GM12878 (cell line): ENCODE results near the gene NKD1. TPM values are rescaled to one million over a fixed set of nuclear protein-coding genes. Genes with fewer than 3 reads are reported as not detected.

ENCODE experiments used
- ATAC-seq: fragments of 200-7000 bp; cut with Tn5 transposase; 3 replicates; pipeline ENCODE4 v1.9.1; 2020; ENCODE audit warnings: mild to moderate bottlenecking, moderate library complexity
- BruUV-seq: library from RNA; stranded (reverse); fragments of 400-500 nt; replicated peaks from 2 replicates; lab custom pipeline; 2021; lab: Mats Ljungman, UMichigan
- CTCF ChIA-PET: fragments of 300-600 bp; sonication (Branson Sonifier 250); formaldehyde crosslinking; extraction: SDS; loops from one replicate; lab custom pipeline; 2021; ENCODE audit warnings: inconsistent platforms; lab: Yijun Ruan, JAX
- POLR2A ChIA-PET: fragments of 350-600 bp; formaldehyde crosslinking; extraction: SDS; loops from one replicate; lab custom pipeline; 2021; ENCODE audit warnings: inconsistent platforms; lab: Charles Lee
- RAD21 ChIA-PET: fragments of 300-600 bp; sonication (Branson Sonifier 250); formaldehyde crosslinking; loops from one replicate; lab custom pipeline; 2023; ENCODE audit warnings: antibody characterized with exemption; ENCODE audit not compliant: unreplicated experiment; lab: Charles Lee
- SMC1A ChIA-PET: fragments of 300-600 bp; sonication (Branson Sonifier 250); formaldehyde crosslinking; loops from one replicate; lab custom pipeline; 2023; ENCODE audit not compliant: unreplicated experiment, uncharacterized antibody; lab: Charles Lee
- DNase-seq: peaks from one replicate; pipeline ENCODE4 v3.0.0-alpha.2; 2011; ENCODE audit warnings: low read depth, low spot score
- FAIRE-seq: peaks from 3 replicates; lab custom pipeline; 2011; peaks lifted over from hg19 to GRCh38; lab: Jason Lieb, UNC
- H2AFZ ChIP-seq: 2 replicates; pipeline ENCODE4 v1.6.0; 2011; ENCODE audit warnings: low read depth, low read length, control low read depth; ENCODE audit not compliant: control insufficient read depth
- H3K27ac ChIP-seq: 2 replicates; pipeline ENCODE4 v1.5.1; 2011; ENCODE audit warnings: control low read depth; ENCODE audit not compliant: control insufficient read depth, insufficient read depth
- H3K27me3 ChIP-seq, 2 experiments: replicated peaks in 1 of 2; 2 replicates each; pipeline versions ENCODE4 v1.6.0 to v1.6.1; 2011; ENCODE audit warnings: low read length in 1 of 2; ENCODE audit not compliant: control insufficient read depth in 2 of 2, insufficient read depth in 2 of 2
- H3K36me3 ChIP-seq, 2 experiments: 2 replicates each; pipeline ENCODE4 v1.5.1; 2011; ENCODE audit warnings: low read length in 1 of 2; ENCODE audit not compliant: control insufficient read depth in 2 of 2, insufficient read depth in 2 of 2
- H3K4me1 ChIP-seq: 2 replicates; pipeline ENCODE4 v1.6.1; 2011; ENCODE audit warnings: mild to moderate bottlenecking, low read length, moderate library complexity, mixed read lengths; ENCODE audit not compliant: control insufficient read depth, insufficient read depth
- H3K4me2 ChIP-seq: 2 replicates; pipeline ENCODE4 v1.6.0; 2011; ENCODE audit warnings: control low read depth; ENCODE audit not compliant: control insufficient read depth, insufficient read depth
- H3K4me3 ChIP-seq: fragments of 200-600 bp; sonication (generic); 2 replicates; pipeline ENCODE4 v1.5.1; 2016
- H3K79me2 ChIP-seq: 2 replicates; pipeline ENCODE4 v1.6.0; 2011; ENCODE audit warnings: low read length; ENCODE audit not compliant: control insufficient read depth, insufficient read depth
- H3K9ac ChIP-seq: 2 replicates; pipeline ENCODE4 v1.8.0; 2011; ENCODE audit warnings: low read length, control low read depth, mixed read lengths; ENCODE audit not compliant: control insufficient read depth, insufficient read depth
- H3K9me3 ChIP-seq: replicated peaks from 3 replicates; pipeline ENCODE4 v1.5.1; 2011; ENCODE audit warnings: mild to moderate bottlenecking, low read length; ENCODE audit not compliant: control insufficient read depth, insufficient read depth
- H4K20me1 ChIP-seq: 2 replicates; pipeline ENCODE4 v1.6.0; 2011; ENCODE audit not compliant: control insufficient read depth, insufficient read depth
- BHLHE40 ChIP-seq, 2 experiments: fragments of 450-650 bp in 1 of 2; IDR thresholded peaks; 2 replicates each; pipeline ENCODE4 v1.6.1; 2011 to 2017; ENCODE audit warnings: low read depth in 2 of 2, borderline replicate concordance in 1 of 2, improper control_type of control experiment in 1 of 2, low read length in 1 of 2, mild to moderate bottlenecking in 1 of 2
- CREB1 ChIP-seq: IDR thresholded peaks from 2 replicates; pipeline ENCODE4 v1.6.1; 2012; ENCODE audit warnings: low read depth, mild to moderate bottlenecking, inconsistent platforms
- GABPA ChIP-seq: IDR thresholded peaks from 2 replicates; pipeline ENCODE4 v1.6.1; 2014; ENCODE audit warnings: antibody characterized with exemption, low read depth, mild to moderate bottlenecking, inconsistent platforms
- HDGF ChIP-seq: fragments of 450-650 bp; IDR thresholded peaks from 2 replicates; pipeline ENCODE4 v1.6.1; 2016; ENCODE audit warnings: antibody characterized with exemption
- NFXL1 ChIP-seq: fragments of 450-650 bp; IDR thresholded peaks from 2 replicates; pipeline ENCODE4 v1.6.1; 2017; ENCODE audit warnings: antibody characterized with exemption, mild to moderate bottlenecking, borderline replicate concordance
- NFYA ChIP-seq: IDR thresholded peaks from 2 replicates; pipeline ENCODE4 v1.6.1; 2011; ENCODE audit warnings: low read depth, mild to moderate bottlenecking, low read length, improper control_type of control experiment, borderline replicate concordance
- PML ChIP-seq: IDR thresholded peaks from 2 replicates; pipeline ENCODE4 v1.6.1; 2012; ENCODE audit warnings: low read length, inconsistent platforms
- RB1 ChIP-seq: fragments of 450-650 bp; formaldehyde crosslinking; IDR thresholded peaks from 2 replicates; pipeline ENCODE4 v1.6.1; 2017; ENCODE audit warnings: mild to moderate bottlenecking, borderline replicate concordance
- RUNX3 ChIP-seq: IDR thresholded peaks from 2 replicates; pipeline ENCODE4 v1.6.1; 2012; ENCODE audit warnings: low read length, inconsistent platforms
- SUPT20H ChIP-seq: IDR thresholded peaks from 2 replicates; pipeline ENCODE4 v1.6.1; 2011; ENCODE audit warnings: low read depth, mild to moderate bottlenecking, low read length, moderate library complexity, borderline replicate concordance; ENCODE audit not compliant: control insufficient read depth
- ZNF207 ChIP-seq: fragments of 450-650 bp; IDR thresholded peaks from 2 replicates; pipeline ENCODE4 v1.6.1; 2014; ENCODE audit warnings: antibody characterized with exemption, mild to moderate bottlenecking, borderline replicate concordance
- WGBS: methylation state at CpG from one replicate; pipeline ENCODE4 v1.1.6; 2016; ENCODE audit warnings: low lambda C conversion rate; ENCODE audit not compliant: insufficient replicate concordance, insufficient coverage; ENCODE audit errors: missing lambda C conversion rate; 5-methylcytosine and 5-hydroxymethylcytosine counted together
- in situ Hi-C: fragments of 300-500 bp; cut with MboI; formaldehyde crosslinking; loops from 9 replicates; pipeline ENCODE4 v1.14.3; 2018; ENCODE audit warnings: mixed read lengths
- intact Hi-C: fragments of 100-400 bp; cut with micrococcal nuclease; formaldehyde crosslinking; loops from one replicate; pipeline ENCODE4 v1.14.2; 2022; ENCODE audit not compliant: unreplicated experiment
- polyA plus RNA-seq, 11 experiments: library from polyadenylated mRNA; depleted of rRNA in 4 of 11; unstranded in 6 of 11; stranded (reverse) in 5 of 11; fragments of >200 nt; fragmentation: Nextera tagmentation in 4 of 11; fragmentation: Illumina TruSeq in 1 of 11; extraction: Ambion mirVana in 4 of 11; extraction: Trizol in 1 of 11; gene quantifications; 1 replicate in 1 of 11; 2 replicates in 10 of 11; pipeline versions ENCODE4 v1.2.1 to v1.2.3, GENCODE V29; 2011 to 2016; ENCODE audit warnings: inconsistent platforms in 2 of 11, missing spikeins in 2 of 11, low read depth in 1 of 11
- total RNA-seq, 4 experiments: library from RNA; depleted of rRNA in 3 of 4; stranded (reverse); fragments of >200 nt in 3 of 4; fragmentation: Illumina TruSeq in 1 of 4; extraction: Trizol in 1 of 4; gene quantifications; 2 replicates each; pipeline versions ENCODE4 v1.2.1 to v1.2.3, GENCODE V29; 2013 to 2021
- TF ChIP-seq, protein P1 (sequence below): IDR thresholded peaks from 2 replicates; pipeline ENCODE4 v1.6.1; 2011; ENCODE audit warnings: borderline replicate concordance, low read depth, mild to moderate bottlenecking, moderate library complexity, mixed read lengths, low read length; ENCODE audit not compliant: insufficient read depth; ENCODE audit errors: extremely low read length
- TF ChIP-seq, protein P2 (sequence below): IDR thresholded peaks from 2 replicates; pipeline ENCODE4 v1.6.1; 2012; ENCODE audit warnings: mild to moderate bottlenecking, low read depth, low read length
- TF ChIP-seq, protein P3 (sequence below), 3 experiments: IDR thresholded peaks in 2 of 3; conservative IDR thresholded peaks in 1 of 3; 2 replicates each; pipeline ENCODE4 v1.5.1; 2011; ENCODE audit warnings: low read depth in 3 of 3, low read length in 3 of 3, mild to moderate bottlenecking in 3 of 3, control low read depth in 2 of 3, moderate library complexity in 2 of 3, inconsistent platforms in 1 of 3, mixed read lengths in 1 of 3; ENCODE audit not compliant: control insufficient read depth in 2 of 3, insufficient read depth in 1 of 3; ENCODE audit errors: extremely low read depth in 1 of 3

Gene NKD1
- total and polyA plus RNA-seq, 10 of the 15 experiments (the other 5 are each of a cell fraction or from before 2014, with no cell fraction given) = under 0.01 to 0.49 (median 0.04) TPM; not detected in 2

DNA sequence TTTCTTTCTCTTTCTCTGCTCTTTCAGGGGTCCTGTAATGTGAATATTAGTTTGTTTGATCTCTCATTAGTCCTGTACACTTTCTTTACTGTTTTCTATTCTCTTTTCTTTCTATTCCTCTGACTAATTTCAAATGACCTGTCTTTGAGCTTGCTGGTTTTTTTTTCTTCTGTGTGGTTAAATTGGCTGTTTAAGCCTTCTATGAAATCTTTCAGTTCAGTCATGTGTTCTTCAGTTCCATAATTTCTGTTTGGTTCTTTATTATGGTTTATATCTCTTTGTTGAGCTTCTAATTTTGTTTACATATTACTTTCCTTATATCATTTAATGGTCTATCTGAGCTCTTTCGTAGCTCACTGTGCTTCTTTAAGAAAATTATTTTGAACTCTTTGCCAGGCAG lies 31.3 kb upstream of the NKD1 start:
- intact Hi-C loops (no loop called here), in situ Hi-C loops (no loop called here)
- CTCF ChIA-PET = interaction anchor here (1.0 to 1.8 kb wide), 2 partner anchors 147 to 289 kb away, joined by 3 to 7 read pairs; no protein-coding TSS in a partner anchor
- POLR2A ChIA-PET = no interaction called here
- H3K27ac ChIP-seq = no peak overlapping the region
- FAIRE-seq (no peak), ATAC-seq (no peak), DNase-seq (no peak)
- H3K9me3 ChIP-seq = peaks cover 1% of the 10 kb centered on the region; the same call in 1 of the 3 replicates
- SMC1A ChIA-PET = no interaction called here
- no peaks in the 10 kb centered on the region; a peak in 1 of 4 replicates for H3K27me3 ChIP-seq
- no peaks in the 10 kb centered on the region for H4K20me1 ChIP-seq
- RAD21 ChIA-PET = no interaction called here
- no peak overlapping the region for H3K4me3 ChIP-seq
- no peak overlapping the region for H2AFZ ChIP-seq
- H3K79me2 ChIP-seq = no peaks in the 10 kb centered on the region
- BruUV-seq = no TSS peak
- H3K9ac ChIP-seq = no peak overlapping the region
- WGBS = 27% methylated on average over 1 of the region's 1 CpG
- no peaks in the 10 kb centered on the region for H3K4me1 ChIP-seq
- no peak overlapping the region for H3K4me2 ChIP-seq
- H3K36me3 ChIP-seq = no peaks in the 10 kb centered on the region
- TF ChIP-seq, protein P1, sequence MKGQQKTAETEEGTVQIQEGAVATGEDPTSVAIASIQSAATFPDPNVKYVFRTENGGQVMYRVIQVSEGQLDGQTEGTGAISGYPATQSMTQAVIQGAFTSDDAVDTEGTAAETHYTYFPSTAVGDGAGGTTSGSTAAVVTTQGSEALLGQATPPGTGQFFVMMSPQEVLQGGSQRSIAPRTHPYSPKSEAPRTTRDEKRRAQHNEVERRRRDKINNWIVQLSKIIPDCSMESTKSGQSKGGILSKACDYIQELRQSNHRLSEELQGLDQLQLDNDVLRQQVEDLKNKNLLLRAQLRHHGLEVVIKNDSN = no peak
- TF ChIP-seq ZNF207 = no peak
- no peak for TF ChIP-seq SUPT20H
- no peak for TF ChIP-seq PML
- TF ChIP-seq NFYA = no peak
- TF ChIP-seq BHLHE40 (IDR thresholded peaks at IDR 0.05; ENCODE audit: borderline replicate concordance in 1 of 2, low read depth in 2 of 2, low read length in 1 of 2) = no peak
- TF ChIP-seq NFXL1 = no peak
- TF ChIP-seq HDGF = no peak
- no peak for TF ChIP-seq GABPA
- no peak for TF ChIP-seq RB1
- TF ChIP-seq, protein P2, sequence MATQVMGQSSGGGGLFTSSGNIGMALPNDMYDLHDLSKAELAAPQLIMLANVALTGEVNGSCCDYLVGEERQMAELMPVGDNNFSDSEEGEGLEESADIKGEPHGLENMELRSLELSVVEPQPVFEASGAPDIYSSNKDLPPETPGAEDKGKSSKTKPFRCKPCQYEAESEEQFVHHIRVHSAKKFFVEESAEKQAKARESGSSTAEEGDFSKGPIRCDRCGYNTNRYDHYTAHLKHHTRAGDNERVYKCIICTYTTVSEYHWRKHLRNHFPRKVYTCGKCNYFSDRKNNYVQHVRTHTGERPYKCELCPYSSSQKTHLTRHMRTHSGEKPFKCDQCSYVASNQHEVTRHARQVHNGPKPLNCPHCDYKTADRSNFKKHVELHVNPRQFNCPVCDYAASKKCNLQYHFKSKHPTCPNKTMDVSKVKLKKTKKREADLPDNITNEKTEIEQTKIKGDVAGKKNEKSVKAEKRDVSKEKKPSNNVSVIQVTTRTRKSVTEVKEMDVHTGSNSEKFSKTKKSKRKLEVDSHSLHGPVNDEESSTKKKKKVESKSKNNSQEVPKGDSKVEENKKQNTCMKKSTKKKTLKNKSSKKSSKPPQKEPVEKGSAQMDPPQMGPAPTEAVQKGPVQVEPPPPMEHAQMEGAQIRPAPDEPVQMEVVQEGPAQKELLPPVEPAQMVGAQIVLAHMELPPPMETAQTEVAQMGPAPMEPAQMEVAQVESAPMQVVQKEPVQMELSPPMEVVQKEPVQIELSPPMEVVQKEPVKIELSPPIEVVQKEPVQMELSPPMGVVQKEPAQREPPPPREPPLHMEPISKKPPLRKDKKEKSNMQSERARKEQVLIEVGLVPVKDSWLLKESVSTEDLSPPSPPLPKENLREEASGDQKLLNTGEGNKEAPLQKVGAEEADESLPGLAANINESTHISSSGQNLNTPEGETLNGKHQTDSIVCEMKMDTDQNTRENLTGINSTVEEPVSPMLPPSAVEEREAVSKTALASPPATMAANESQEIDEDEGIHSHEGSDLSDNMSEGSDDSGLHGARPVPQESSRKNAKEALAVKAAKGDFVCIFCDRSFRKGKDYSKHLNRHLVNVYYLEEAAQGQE = no peak
- TF ChIP-seq CREB1 = no peak
- no peak for TF ChIP-seq RUNX3
- TF ChIP-seq, protein P3, sequence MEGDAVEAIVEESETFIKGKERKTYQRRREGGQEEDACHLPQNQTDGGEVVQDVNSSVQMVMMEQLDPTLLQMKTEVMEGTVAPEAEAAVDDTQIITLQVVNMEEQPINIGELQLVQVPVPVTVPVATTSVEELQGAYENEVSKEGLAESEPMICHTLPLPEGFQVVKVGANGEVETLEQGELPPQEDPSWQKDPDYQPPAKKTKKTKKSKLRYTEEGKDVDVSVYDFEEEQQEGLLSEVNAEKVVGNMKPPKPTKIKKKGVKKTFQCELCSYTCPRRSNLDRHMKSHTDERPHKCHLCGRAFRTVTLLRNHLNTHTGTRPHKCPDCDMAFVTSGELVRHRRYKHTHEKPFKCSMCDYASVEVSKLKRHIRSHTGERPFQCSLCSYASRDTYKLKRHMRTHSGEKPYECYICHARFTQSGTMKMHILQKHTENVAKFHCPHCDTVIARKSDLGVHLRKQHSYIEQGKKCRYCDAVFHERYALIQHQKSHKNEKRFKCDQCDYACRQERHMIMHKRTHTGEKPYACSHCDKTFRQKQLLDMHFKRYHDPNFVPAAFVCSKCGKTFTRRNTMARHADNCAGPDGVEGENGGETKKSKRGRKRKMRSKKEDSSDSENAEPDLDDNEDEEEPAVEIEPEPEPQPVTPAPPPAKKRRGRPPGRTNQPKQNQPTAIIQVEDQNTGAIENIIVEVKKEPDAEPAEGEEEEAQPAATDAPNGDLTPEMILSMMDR (IDR thresholded peaks at IDR 0.05 in 2 of 3, conservative IDR thresholded peaks at IDR 0.05 in 1 of 3; ENCODE audit: control insufficient read depth in 2 of 3, extremely low read depth in 1 of 3, insufficient read depth in 1 of 3, low read depth in 3 of 3, low read length in 3 of 3) = no peak
